ENCODE measurements around the gene BAD. TPM values are rescaled to one million over a fixed set of nuclear protein-coding genes. Genes with fewer than 3 reads are reported as not detected.

The BAD gene
- total RNA-seq, 1 experiment from 2014 or later: 34.7 TPM

DNA sequence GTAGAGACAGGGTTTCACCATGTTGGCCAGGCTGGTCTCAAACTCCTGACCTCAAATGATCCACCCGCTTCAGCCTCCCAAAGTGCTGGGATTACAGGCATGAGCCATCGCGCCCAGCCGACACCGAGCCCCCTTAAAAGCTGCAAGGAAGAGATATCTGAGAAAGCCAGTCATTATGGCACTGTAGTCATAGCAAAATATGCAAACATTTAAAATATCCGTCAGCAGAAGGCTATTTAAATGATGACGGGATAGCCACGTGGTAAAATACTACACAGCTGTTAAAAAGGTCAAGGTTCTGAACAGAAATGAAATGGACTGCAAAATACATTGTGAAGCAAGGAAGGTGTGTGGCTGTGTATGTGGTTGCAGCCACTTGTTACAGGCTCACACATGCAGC is 49.1 kb upstream of the BAD start:
- H3K27me3 Mint-ChIP-seq (ENCODE audit: low read depth): peaks cover 11% of the 10 kb centered on the region
- DNase-seq (ENCODE audit: low spot score): no peak
- H3K27ac Mint-ChIP-seq: no peak overlapping the region
- H3K4me3 Mint-ChIP-seq: no peak overlapping the region
- no peaks in the 10 kb centered on the region for H3K36me3 Mint-ChIP-seq
- H3K9me3 Mint-ChIP-seq: no peaks in the 10 kb centered on the region
- ChIA-PET POLR2A (no interaction called here), CTCF (interaction anchor here (4.1 to 4.8 kb wide), 3 partner anchors 8 to 29 kb away, joined by 23 to 118 read pairs (median 70); partner anchors contain the start of genes CCDC88B and ESRRA)
- TF ChIP-seq CBFB (CRISPR knock-in tag; IDR thresholded peaks at IDR 0.05; ENCODE audit: low read depth): no peak
- TF ChIP-seq FOXK1 (CRISPR knock-in tag; IDR thresholded peaks at IDR 0.05): no peak
- TF ChIP-seq HMGA2 (CRISPR knock-in tag; IDR thresholded peaks at IDR 0.05): no peak
- TF ChIP-seq EMX1 (CRISPR knock-in tag; IDR thresholded peaks at IDR 0.05): no peak
- no peak for TF ChIP-seq NFATC4 (CRISPR knock-in tag; IDR thresholded peaks at IDR 0.05)
- TF ChIP-seq, protein P1, sequence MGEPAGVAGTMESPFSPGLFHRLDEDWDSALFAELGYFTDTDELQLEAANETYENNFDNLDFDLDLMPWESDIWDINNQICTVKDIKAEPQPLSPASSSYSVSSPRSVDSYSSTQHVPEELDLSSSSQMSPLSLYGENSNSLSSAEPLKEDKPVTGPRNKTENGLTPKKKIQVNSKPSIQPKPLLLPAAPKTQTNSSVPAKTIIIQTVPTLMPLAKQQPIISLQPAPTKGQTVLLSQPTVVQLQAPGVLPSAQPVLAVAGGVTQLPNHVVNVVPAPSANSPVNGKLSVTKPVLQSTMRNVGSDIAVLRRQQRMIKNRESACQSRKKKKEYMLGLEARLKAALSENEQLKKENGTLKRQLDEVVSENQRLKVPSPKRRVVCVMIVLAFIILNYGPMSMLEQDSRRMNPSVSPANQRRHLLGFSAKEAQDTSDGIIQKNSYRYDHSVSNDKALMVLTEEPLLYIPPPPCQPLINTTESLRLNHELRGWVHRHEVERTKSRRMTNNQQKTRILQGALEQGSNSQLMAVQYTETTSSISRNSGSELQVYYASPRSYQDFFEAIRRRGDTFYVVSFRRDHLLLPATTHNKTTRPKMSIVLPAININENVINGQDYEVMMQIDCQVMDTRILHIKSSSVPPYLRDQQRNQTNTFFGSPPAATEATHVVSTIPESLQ (CRISPR knock-in tag; IDR thresholded peaks at IDR 0.05): no peak
- TF ChIP-seq ZNF512 (CRISPR knock-in tag; IDR thresholded peaks at IDR 0.05; ENCODE audit: borderline replicate concordance): no peak
- no peak for TF ChIP-seq GABPB1 (CRISPR knock-in tag; IDR thresholded peaks at IDR 0.05)
- no peak for TF ChIP-seq ZNF219 (CRISPR knock-in tag; IDR thresholded peaks at IDR 0.05; ENCODE audit: borderline replicate concordance)
- no peak for TF ChIP-seq PRRX2 (CRISPR knock-in tag; IDR thresholded peaks at IDR 0.05)
- no peak for TF ChIP-seq ETV6 (CRISPR knock-in tag; IDR thresholded peaks at IDR 0.05)
- TF ChIP-seq ZNF232 (CRISPR knock-in tag; IDR thresholded peaks at IDR 0.05): no peak
- TF ChIP-seq, protein P2, sequence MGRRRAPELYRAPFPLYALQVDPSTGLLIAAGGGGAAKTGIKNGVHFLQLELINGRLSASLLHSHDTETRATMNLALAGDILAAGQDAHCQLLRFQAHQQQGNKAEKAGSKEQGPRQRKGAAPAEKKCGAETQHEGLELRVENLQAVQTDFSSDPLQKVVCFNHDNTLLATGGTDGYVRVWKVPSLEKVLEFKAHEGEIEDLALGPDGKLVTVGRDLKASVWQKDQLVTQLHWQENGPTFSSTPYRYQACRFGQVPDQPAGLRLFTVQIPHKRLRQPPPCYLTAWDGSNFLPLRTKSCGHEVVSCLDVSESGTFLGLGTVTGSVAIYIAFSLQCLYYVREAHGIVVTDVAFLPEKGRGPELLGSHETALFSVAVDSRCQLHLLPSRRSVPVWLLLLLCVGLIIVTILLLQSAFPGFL (CRISPR knock-in tag; IDR thresholded peaks at IDR 0.05; ENCODE audit: borderline replicate concordance): no peak
- TF ChIP-seq ESRRA (CRISPR knock-in tag; IDR thresholded peaks at IDR 0.05; ENCODE audit: borderline replicate concordance): no peak
- no peak for ATAC-seq
- H3K4me1 Mint-ChIP-seq: peaks cover 10% of the 10 kb centered on the region

- H3K27ac Mint-ChIP-seq: peak overlapping the region; percentile 11
- 0 out of 2 replicates have a peak, but pooled peaks cover 3% of the 10 kb centered on the region for H3K9me3 Mint-ChIP-seq
- DNase-seq (ENCODE audit: low spot score) (peak; percentile 65), ATAC-seq (peak; percentile 79)
- peaks cover 10% of the 10 kb centered on the region for H3K4me1 Mint-ChIP-seq
- CTCF ChIA-PET: interaction anchor here (0.7 to 4.8 kb wide), 30 partner anchors 8 to 556 kb away, joined by 3 to 118 read pairs (median 6); partner anchors contain the start of genes BAD, CCDC88B, ESRRA and PLCB3
- no peaks in the 10 kb centered on the region for H3K36me3 Mint-ChIP-seq
- H3K4me3 Mint-ChIP-seq: no peak overlapping the region
- POLR2A ChIA-PET: interaction anchor here (1.0 kb wide), 1 partner anchor 15 kb away, joined by 6 read pairs; the partner anchor contains the start of genes PRDX5 and TRMT112
- peaks cover 11% of the 10 kb centered on the region; the same call in 1 of the 2 replicates for H3K27me3 Mint-ChIP-seq (ENCODE audit: low read depth)
- TF ChIP-seq FOXJ3 (CRISPR knock-in tag; IDR thresholded peaks at IDR 0.05; ENCODE audit: borderline replicate concordance): no peak
- no peak for TF ChIP-seq ARID4B (CRISPR knock-in tag; IDR thresholded peaks at IDR 0.05; ENCODE audit: borderline replicate concordance)
- TF ChIP-seq, protein P3, sequence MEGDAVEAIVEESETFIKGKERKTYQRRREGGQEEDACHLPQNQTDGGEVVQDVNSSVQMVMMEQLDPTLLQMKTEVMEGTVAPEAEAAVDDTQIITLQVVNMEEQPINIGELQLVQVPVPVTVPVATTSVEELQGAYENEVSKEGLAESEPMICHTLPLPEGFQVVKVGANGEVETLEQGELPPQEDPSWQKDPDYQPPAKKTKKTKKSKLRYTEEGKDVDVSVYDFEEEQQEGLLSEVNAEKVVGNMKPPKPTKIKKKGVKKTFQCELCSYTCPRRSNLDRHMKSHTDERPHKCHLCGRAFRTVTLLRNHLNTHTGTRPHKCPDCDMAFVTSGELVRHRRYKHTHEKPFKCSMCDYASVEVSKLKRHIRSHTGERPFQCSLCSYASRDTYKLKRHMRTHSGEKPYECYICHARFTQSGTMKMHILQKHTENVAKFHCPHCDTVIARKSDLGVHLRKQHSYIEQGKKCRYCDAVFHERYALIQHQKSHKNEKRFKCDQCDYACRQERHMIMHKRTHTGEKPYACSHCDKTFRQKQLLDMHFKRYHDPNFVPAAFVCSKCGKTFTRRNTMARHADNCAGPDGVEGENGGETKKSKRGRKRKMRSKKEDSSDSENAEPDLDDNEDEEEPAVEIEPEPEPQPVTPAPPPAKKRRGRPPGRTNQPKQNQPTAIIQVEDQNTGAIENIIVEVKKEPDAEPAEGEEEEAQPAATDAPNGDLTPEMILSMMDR (IDR thresholded peaks at IDR 0.05): no peak
- no peak for TF ChIP-seq SMAD4 (CRISPR knock-in tag; IDR thresholded peaks at IDR 0.05)
- TF ChIP-seq RORB (CRISPR knock-in tag; IDR thresholded peaks at IDR 0.05): no peak
- TF ChIP-seq ZNF423 (CRISPR knock-in tag; IDR thresholded peaks at IDR 0.05): peak; percentile 61
- no peak for TF ChIP-seq ELF4 (CRISPR knock-in tag; IDR thresholded peaks at IDR 0.05; ENCODE audit: low read depth)
- peak; percentile 73; the same call in 1 of the 2 replicates for TF ChIP-seq RELA (CRISPR knock-in tag; IDR thresholded peaks at IDR 0.05; ENCODE audit: borderline replicate concordance)
- TF ChIP-seq MLX (CRISPR knock-in tag; IDR thresholded peaks at IDR 0.05): no peak
Measured at GRCh38 chr11:64331569-64332371, 47.3 kb upstream of the BAD start.
